T1000 (cell line): ENCODE data around the gene ERBB4.
"Not testable (repeated sequence)": the region's sequence is repeated elsewhere in the genome, so short reads cannot be mapped to it uniquely, and the experiment has no call there.

Experiments
- DNase-seq: peaks from one replicate; lab custom pipeline; 2025; ENCODE audit warnings: mixed read lengths; lab: John Stamatoyannopoulos, UW

ERBB4 gene

DNA sequence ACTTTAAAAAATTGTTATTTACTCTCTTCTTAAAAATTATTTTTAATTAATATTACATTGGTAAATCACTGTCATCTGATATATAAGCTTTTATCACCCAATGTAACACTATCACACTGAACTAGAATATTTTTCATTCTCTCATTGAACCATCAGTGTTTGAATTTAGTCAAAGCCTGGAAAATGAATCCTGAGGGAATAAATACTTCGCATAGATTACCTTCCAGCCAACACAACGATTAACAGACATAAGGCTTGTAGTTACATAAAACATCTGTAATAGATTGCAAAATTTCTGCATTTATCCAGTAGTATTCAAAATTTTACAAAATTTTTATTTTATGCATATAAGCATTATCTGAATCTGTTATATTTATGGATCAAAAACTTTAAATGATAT lies 314.9 kb downstream of the ERBB4 start:
- no peak for DNase-seq

DNA sequence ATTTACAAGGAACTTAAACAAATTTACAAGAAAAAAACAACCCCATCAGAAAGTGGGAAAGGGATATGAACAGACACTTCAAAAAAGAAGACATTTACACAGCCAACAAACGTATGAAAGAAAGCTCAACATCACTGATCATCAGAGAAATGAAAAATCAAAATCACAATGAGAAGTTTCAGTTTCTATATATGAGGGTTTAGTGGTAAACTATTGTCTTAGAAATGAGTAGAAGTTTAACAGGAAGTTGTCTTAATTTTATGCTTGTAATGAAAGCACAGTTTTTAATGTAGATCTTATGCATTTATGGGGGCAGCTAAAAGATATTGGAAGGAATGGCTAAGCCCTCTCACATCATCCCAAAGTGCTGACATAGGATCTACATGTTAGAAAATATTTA lies 325.4 kb downstream of the ERBB4 start:
- no peak for DNase-seq

DNA sequence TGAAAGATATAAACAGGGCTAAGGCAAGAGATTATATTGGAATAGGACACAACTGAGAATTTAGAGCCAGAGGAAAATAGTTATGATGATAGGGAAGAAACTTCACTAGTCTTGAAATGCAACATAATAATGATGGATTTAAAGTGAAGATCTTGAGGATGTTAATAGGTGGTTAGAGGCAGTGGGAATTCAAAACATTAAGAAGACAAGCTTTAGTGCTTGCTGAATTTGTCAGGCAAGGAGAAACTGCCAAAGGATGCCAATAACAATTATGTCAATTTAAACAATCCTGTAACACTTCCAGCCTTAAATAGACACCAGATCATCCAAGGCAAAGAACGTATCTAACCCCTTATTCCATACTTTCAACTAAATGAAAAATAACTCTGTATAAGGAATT lies 330.1 kb downstream of the ERBB4 start:
- DNase-seq = no peak

DNA sequence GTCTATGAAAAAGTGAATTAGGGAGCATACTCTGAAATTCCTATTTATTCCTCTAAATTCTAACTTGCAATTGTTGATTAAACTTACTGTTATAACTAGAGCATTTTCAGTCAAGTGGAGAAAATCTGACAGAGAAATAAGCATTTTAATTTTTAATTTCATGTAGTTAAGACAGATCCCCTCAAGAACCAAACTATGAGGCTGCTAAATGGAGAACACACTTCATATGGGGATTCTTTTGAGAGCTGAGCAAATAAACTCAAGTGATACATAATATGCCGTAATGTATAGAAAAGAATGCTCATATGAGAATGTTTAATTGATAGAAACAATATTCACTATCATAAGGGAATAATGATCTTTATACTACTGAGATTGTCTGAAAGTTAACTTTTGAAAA lies 340.8 kb downstream of the ERBB4 start:
- DNase-seq = no peak

DNA sequence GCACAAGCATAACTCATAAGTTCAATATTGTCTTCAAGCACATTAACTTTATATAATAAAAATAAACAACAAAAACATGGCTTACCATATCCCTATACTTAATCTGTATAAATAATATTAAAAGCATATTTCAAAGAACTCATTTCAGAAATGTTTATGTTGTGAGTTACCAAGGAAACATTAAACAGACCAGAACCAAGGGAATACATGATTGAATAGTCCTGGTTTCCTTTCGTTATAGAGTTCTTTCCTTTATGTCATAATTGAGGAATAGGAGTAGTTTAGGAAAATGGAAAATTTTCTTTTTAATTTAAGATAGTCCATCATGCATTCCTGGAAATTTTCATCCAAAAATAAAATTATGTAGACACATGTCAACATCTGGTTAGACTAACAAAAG lies 343.0 kb downstream of the ERBB4 start:
- no peak for DNase-seq

DNA sequence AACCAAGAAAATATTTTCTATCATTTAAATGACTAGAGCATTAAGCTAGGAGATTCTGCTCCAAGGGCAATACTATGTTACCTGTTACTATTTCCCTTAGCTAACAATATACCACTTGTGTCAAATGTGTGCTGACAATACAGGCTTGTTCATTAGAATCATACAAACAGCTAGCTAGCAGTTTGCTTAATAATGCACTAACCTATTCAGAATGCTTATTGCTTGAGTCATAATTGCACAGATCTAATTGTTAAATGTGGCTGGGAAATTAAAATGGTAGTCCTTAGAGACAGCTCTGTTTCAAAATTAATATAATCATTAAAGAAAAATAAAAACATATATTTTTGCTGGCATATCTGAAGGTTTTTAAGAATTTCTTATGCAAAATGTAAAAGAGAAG lies 344.2 kb downstream of the ERBB4 start:
- DNase-seq = no peak

DNA sequence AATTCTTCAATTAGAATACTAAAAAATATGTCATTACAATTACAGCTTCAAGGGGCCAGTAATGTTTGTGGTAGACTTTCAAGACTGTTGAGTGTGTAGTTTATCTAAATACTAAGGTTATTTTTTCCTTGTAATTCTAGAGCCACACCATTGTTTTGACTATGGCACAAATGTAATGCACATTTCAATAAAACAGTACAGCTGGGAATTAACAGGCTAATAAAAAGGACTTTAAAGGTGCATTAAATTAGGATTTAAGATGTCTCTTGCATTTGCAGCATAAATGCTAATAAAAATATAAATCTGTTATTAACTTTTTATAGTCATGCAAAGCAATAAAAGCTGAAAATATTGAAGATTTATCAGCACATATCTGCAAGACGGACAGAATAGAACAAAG lies 344.8 kb downstream of the ERBB4 start:
- DNase-seq = no peak

DNA sequence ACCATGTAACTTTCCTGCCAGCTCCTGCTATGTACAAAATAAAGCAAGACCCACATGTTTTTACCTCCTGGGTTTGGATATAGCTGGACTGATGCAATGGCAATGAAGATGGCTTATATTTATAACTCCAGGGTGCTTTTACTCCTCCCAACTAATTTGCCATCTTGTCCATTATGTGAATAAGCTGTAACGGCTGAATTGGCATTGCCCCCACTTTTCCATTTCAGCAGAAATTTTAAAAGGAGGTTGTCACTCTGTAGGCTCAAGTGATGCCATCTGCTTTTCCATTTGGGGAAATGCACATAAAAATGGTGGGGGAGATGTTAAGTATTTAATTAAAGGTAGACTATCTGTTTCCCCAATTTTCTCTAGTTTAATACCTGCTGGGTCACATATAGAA lies 345.5 kb downstream of the ERBB4 start:
- no peak for DNase-seq

DNA sequence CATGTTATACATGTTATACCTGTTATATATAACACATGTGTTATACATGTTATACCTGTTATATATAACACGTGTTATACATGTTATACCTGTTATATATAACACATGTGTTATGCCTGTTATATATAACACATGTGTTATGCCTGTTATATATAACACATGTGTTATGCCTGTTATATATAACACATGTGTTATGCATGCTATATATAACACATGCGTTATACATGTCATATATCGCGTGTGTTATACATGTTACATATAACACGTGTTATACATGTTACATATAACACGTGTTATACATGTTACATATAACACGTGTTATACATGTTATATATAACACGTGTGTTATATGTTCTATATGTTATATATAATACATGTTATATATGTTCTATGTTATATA lies 347.2 kb downstream of the ERBB4 start:
- not testable (repeated sequence) for DNase-seq

DNA sequence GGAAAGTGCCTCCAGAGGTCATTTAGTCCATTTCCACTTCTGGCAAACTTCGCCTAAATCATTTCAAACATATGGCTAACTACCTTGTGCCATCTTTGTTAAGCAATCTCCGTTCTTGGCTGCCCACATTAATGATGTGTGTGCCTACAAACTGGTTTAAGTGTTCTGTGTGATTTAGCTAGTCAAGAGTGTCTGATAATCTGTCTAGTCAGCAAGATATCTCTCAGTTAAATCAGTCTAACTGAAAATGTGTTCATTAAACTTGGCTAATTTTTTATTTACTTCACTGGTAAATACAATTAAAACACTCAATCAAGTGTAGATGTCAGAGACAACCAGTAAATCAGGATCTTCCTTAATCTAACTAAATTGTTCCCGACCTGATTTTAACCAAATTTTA lies 352.4 kb downstream of the ERBB4 start:
- no peak for DNase-seq

DNA sequence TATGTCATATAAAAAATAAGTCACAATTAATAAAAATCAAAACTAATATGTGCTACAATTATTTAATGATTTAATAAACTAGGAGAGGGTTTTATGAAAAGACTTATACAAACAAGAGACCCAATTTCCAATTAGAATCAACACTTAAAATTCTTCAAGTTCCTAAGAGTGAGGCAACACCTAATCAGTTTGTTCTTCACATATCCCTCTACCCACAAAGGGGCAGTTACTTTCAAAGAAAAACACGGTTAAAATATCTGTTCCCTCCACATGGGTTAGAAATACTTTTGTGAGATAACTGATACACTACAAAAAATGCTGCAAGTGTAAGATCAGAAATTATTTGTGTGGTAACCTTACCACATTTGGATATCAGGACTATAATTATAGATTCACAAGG lies 357.0 kb downstream of the ERBB4 start:
- DNase-seq = no peak

DNA sequence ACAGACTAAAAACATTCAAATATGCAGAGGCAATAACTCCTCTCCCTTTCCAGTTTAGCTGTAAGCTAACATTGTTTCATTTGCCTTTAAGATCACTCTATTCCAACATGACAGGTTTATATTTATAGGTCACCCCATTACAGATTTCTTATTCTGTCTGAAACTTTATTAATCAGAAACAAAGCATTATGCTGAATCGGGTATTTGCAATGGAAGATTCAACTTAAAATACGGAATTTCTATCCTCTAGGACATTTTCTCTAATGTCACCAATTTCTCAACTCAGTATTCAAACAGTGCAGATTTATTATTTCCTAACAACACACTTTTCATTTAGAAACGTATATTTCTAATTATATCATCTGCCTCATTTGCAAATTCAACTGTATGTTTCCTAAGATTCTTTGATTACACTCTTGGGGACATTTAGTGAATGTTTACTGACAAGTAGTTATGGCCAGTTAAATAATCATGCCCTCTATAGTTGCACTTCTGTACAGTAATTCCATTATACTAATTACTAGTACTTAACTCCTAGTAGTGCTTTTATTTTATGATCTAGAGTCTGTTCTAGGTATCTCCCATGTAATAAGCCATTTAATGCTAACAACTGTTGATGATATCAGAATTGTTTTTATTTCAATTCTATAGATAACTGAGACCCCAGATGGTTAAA lies 358.1 kb downstream of the ERBB4 start:
- DNase-seq = no peak

DNA sequence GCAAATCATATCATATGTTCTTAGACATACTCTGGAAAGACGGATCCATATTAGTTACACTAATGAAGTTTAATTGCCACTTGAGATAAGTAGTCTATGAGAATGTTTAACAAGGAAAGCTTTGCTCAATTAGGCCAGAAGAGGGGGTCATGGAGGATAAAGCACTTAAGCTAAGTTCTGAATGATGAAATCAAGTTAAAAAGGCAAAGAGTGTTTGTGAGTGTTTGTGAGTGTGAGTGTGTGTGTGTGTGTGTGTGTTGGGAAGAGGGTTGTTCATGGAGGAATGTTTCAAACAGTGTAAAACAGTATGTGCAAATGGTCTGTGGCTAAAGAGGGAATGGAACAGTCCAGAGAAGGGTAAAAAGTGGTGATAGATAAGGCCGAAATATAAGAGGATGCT lies 360.9 kb downstream of the ERBB4 start:
- DNase-seq = no peak

DNA sequence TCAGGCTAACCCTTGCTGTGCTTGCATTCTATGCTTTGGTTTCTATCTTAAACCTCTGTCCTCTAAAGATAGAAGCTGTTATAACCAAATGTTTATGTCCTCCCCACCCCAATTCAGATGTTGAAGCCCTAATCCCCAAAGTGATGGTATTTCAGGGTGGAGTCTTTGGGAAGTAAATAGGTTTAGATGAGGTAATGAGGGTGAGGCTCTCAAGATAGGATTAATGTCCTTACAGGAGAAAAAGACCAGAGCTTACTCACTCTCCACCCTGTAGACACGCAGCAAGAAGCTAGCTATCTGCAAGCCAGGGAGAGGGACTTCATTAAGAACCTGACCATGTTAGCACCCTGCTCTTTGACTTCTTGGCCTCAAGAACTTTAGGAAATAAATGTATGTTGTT lies 362.5 kb downstream of the ERBB4 start:
- no peak for DNase-seq

DNA sequence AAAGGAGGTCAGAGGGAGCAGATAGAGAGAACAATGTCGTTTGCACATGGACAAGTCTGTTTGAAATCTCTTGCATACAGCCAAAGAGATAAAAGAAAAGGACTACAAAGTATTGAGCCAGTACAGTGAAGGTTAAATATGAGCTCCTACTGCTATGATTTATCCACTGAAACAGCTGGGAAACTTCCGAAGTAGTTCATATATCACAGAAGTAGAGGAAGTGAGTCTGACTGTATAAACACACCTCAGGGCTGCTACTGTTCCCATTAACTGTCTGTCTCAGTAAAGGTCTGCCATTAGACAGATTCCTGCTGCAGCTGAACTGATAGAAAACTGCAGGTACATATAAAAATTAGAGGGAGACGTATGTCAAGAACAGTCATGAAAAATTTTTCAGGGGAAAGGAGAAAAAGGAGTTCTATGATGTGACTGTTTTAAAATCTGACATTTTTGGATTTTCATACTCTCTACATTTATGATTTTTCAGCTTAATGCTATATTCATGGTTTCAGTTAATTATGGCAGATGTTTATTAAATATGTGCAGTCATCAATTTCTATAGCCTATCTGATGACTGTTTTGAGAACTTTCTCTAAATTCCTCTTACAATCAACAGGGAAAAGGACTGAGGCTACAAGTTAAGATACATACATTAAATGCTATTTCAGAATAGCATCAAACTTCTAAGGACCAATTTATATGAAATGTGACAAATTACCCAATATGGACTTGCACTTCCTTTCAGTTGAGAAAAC lies 364.7 kb downstream of the ERBB4 start:
- DNase-seq = no peak

DNA sequence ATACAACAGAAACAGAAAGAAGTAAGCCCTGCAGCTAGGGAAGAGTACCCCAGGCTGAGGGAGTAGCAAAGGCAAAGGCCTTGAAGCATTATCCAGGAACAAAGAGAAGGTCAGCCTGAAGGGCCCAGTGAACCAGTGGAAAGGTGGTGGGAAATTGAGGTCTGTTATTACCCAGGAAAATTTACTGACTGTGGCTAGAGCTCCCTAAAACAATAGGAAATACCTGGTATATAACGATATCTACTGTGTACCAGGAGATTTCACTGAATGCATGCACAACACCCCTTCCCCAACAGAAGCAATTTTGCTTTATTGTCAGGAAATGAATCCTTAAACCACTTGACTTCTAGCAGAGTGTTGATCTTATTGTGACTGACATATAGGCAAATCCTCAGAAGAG lies 365.3 kb downstream of the ERBB4 start:
- no peak for DNase-seq

DNA sequence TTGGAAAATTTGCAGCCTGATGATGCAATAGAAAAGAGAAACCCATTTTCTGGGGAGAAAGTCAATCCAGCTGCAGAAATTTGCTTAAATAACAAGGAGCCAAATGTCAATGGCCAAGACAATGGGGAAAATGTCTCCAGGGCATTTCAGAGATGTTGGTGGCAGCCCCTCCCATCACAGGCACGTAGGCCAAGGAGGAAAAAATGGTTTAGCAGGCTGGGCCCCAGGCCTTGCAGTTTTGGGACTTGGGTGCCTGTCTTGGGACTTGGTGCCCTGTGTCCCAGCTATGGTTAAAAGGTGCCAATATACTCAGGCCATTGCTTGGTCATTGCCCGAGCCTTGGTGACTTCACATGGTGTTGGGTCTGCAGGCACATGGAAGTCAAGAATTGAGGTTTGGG lies 368.2 kb downstream of the ERBB4 start:
- no peak for DNase-seq

DNA sequence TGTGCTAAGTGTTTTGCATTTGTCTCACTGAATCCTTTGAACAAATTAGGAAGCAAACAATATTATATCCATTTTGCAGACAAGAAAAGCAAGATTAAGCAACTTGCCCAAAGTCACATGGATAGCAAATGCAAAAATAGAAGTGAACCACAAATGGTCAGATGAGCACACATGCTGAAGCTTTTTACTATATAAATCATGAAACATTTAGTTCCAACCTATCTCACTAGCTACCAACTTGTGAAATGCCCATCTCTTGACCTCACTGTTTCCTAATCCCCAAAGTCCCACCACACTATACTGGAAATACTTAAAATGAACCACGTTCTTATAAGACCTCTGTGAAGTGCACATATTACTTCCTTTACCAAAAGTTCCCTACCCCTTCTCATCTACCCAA lies 380.5 kb downstream of the ERBB4 start:
- DNase-seq = no peak

DNA sequence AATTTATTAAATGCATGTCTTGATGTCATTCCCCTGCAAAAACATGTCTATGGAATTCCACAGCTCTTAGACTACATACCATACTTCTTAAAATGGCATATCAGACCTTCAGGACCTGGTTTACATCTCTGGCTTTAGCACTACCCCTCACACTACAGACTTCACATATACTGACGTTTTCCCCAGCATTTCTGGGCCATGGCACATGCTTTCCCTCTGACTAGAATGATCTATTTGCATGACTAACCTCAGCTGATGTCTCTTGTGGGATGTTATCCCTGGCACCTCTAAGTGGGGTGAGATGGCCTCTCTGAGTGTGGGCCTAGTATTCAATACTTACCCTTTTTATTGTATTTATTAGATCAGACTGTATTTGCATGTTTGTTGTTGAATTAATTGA lies 381.6 kb downstream of the ERBB4 start:
- no peak for DNase-seq

DNA sequence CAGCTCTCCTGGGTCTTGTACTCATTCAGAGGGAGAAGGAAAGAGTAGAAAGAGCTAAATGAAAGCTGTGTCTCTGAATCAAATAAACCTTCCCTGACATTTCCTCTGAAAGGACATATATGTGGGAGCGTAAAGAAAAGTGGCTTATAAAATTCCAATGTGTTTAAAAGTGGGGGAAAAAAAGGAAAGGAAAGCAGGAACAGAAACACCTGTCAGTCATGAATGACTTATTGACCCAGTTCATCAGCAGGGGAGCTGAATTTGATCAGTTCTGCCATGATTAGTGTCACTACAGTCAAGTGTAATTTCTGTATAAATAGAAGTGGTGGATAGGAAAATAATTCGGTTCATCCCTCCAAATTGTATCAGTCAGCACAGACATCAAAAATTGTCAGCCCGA lies 382.5 kb downstream of the ERBB4 start:
- DNase-seq = no peak

DNA sequence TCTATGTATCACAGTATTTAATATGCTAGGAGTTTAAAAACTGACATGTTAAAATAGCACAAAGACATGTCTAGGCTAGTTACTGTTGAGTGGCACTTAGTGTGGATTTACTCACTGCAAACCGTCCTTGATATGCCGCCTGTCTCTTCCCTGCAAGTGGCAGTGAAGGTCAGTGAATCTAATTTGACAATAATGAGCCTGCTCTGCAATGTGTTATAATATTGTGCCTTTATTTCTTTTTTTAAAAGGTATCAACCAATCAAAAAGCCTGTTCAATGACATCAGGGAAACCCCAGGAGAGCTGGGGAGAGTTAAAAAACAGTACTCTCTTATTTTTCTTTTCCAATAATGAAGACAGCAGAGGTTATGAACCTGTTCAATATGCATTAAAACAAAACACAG lies 384.1 kb downstream of the ERBB4 start:
- DNase-seq = no peak

DNA sequence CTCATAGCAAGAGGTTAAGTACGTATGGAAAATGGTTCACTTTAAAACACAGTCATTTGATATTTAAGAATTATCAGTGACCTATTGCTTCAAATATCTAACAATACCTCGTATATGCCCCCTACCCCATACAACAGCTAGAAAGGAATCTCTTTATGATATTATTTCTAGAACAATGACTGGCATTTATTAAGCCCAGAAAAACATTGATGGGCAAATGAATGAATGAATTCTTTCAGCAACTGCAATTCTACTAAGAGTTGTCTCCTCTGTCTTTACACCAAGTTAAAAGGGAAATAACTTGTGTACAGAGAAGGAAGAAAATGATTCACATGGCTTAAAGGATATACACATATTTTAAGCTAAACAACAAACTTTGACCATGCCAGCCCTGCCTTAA lies 384.7 kb downstream of the ERBB4 start:
- no peak for DNase-seq

DNA sequence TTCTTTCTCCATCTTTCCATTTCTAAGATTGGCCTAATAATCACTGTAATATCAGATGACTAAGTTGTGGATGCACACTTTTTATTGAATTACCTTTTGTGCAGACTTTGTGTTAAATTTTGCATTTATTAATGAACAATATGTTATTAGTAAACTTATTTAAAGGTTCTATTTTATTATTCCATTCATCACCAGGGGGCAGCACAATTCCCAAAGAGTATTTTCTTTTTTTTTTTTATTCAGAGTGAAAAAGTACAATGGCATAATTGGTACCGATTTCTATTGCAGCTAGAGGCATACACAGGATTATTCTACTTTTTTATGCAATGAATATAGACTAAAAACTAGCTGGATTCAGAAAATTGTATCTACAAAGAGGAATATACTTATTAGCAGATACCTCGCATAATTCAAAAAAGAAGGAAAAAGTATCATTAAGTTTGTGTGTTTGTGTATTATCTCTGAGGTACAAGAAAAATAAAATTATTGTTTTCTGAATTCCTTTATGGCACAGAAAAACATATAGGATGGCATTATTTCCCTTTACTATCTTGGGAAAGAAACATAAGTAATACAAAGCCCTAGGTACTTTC lies 390.6 kb downstream of the ERBB4 start:
- no peak for DNase-seq

DNA sequence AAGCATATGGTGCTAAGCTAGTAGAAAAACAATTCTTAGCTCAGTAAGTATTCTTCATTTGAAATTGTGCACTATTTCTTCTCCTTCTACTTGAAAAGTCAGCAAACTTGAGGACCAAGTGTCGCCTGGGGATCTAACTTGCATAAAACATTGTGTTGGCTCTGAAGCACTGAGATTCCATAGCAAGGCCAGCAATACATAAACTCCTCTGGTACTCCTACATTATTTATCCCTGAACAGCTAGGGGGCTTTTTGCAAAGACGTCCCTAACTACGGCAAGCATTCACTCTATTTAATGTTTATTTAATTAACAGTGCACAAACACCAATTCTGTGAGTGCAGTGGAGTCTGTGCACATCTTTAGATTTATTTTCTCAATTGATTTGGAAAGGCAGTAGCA lies 392.2 kb downstream of the ERBB4 start:
- DNase-seq = no peak
